H9 (cell line): ENCODE data around the gene GRK1. TPM values are rescaled to one million over a fixed set of nuclear protein-coding genes. Genes with fewer than 3 reads are reported as not detected.

Experiments
- DNase-seq: peaks from one replicate; pipeline ENCODE4 v3.0.0-alpha.2; 2017
- H2AFZ ChIP-seq: one replicate; pipeline ENCODE4 v1.6.1; 2013; ENCODE audit warnings: mild to moderate bottlenecking, low read length, control low read depth, moderate library complexity
- H2AK5ac ChIP-seq: 2 replicates; pipeline ENCODE4 v1.6.1; 2013; ENCODE audit warnings: low read length, control low read depth, mixed read lengths; ENCODE audit not compliant: insufficient read length
- H2BK120ac ChIP-seq: one replicate; pipeline ENCODE4 v1.6.1; 2013; ENCODE audit warnings: low read depth, mild to moderate bottlenecking, low read length, control low read depth, inconsistent platforms; ENCODE audit not compliant: poor library complexity, severe bottlenecking
- H2BK12ac ChIP-seq: 2 replicates; pipeline ENCODE4 v1.6.1; 2013; ENCODE audit warnings: low read length, control low read depth, mixed read lengths, low read depth; ENCODE audit not compliant: insufficient read length
- H2BK15ac ChIP-seq: 2 replicates; pipeline ENCODE4 v1.6.1; 2013; ENCODE audit warnings: low read depth, low read length, control low read depth
- H2BK20ac ChIP-seq: one replicate; pipeline ENCODE4 v1.6.1; 2013; ENCODE audit warnings: low read depth, mild to moderate bottlenecking, low read length, control low read depth, inconsistent platforms; ENCODE audit not compliant: poor library complexity, severe bottlenecking
- H2BK5ac ChIP-seq: 2 replicates; pipeline ENCODE4 v1.6.1; 2013; ENCODE audit warnings: low read length, control low read depth, mixed read lengths; ENCODE audit not compliant: insufficient read length
- H3K14ac ChIP-seq: 2 replicates; pipeline ENCODE4 v1.6.1; 2013; ENCODE audit warnings: low read length, control low read depth; ENCODE audit not compliant: insufficient read depth
- H3K18ac ChIP-seq: 2 replicates; pipeline ENCODE4 v1.6.1; 2013; ENCODE audit warnings: low read depth, mild to moderate bottlenecking, mixed read lengths, low read length, control low read depth; ENCODE audit not compliant: insufficient read length
- H3K23ac ChIP-seq: 2 replicates; pipeline ENCODE4 v1.6.1; 2013; ENCODE audit warnings: low read length, control low read depth, mixed read lengths, low read depth; ENCODE audit not compliant: insufficient read length
- H3K23me2 ChIP-seq: 2 replicates; pipeline ENCODE4 v1.6.1; 2013; ENCODE audit warnings: low read depth, mild to moderate bottlenecking, mixed read lengths, low read length, control low read depth; ENCODE audit not compliant: insufficient read length, poor library complexity, severe bottlenecking
- H3K27ac ChIP-seq: 2 replicates; pipeline ENCODE4 v1.5.1; 2013; ENCODE audit warnings: low read length, control low read depth, mixed read lengths, low read depth; ENCODE audit not compliant: insufficient read length
- H3K27me3 ChIP-seq: 2 replicates; pipeline ENCODE4 v1.6.1; 2013; ENCODE audit warnings: low read length, control low read depth, inconsistent platforms; ENCODE audit not compliant: insufficient read depth
- H3K4ac ChIP-seq: 2 replicates; pipeline ENCODE4 v1.6.1; 2013; ENCODE audit warnings: low read depth, mild to moderate bottlenecking, control low read depth, inconsistent platforms, low read length, moderate library complexity
- H3K4me1 ChIP-seq: 2 replicates; pipeline ENCODE4 v1.6.1; 2013; ENCODE audit warnings: low read length, control low read depth, inconsistent platforms; ENCODE audit not compliant: insufficient read depth
- H3K4me2 ChIP-seq: 2 replicates; pipeline ENCODE4 v1.6.1; 2013; ENCODE audit warnings: low read length, control low read depth, mixed read lengths; ENCODE audit not compliant: insufficient read length, insufficient read depth
- H3K56ac ChIP-seq: 2 replicates; pipeline ENCODE4 v1.6.1; 2013; ENCODE audit warnings: low read depth, mild to moderate bottlenecking, mixed read lengths, low read length, control low read depth; ENCODE audit not compliant: insufficient read length
- H3K79me1 ChIP-seq: 2 replicates; pipeline ENCODE4 v1.6.1; 2013; ENCODE audit warnings: low read depth, mild to moderate bottlenecking, moderate library complexity, low read length, control low read depth, inconsistent platforms; ENCODE audit not compliant: insufficient read depth, poor library complexity, severe bottlenecking
- H3K79me2 ChIP-seq: 2 replicates; pipeline ENCODE4 v1.6.1; 2013; ENCODE audit warnings: low read length, control low read depth, inconsistent platforms; ENCODE audit not compliant: insufficient read depth
- H3K9ac ChIP-seq: 2 replicates; pipeline ENCODE4 v1.6.1; 2013; ENCODE audit warnings: low read length, control low read depth, mixed read lengths; ENCODE audit not compliant: insufficient read length; ENCODE audit errors: extremely low read depth
- H3K9me3 ChIP-seq: one replicate; pipeline ENCODE4 v1.6.1; 2013; ENCODE audit warnings: low read depth, low read length, inconsistent platforms; ENCODE audit not compliant: control insufficient read depth
- H3T11ph ChIP-seq: one replicate; pipeline ENCODE4 v1.6.1; 2013; ENCODE audit warnings: mild to moderate bottlenecking, low read length, control low read depth, inconsistent platforms
- H4K20me1 ChIP-seq: one replicate; pipeline ENCODE4 v1.6.1; 2013; ENCODE audit not compliant: control insufficient read depth, insufficient read length, insufficient read depth
- H4K5ac ChIP-seq: 2 replicates; pipeline ENCODE4 v1.6.1; 2013; ENCODE audit warnings: low read depth, mild to moderate bottlenecking, mixed read lengths, low read length, control low read depth; ENCODE audit not compliant: insufficient read length
- H4K8ac ChIP-seq: replicated peaks from 2 replicates; pipeline ENCODE4 v1.6.1; 2013; ENCODE audit warnings: low read length, control low read depth, mixed read lengths, low read depth; ENCODE audit not compliant: insufficient read length
- H4K91ac ChIP-seq: 2 replicates; pipeline ENCODE4 v1.6.1; 2013; ENCODE audit warnings: low read depth, mild to moderate bottlenecking, moderate library complexity, mixed read lengths, low read length, control low read depth; ENCODE audit not compliant: insufficient read length
- H3K27ac Mint-ChIP-seq, 3 experiments: 2 replicates in 2 of 3; 3 replicates in 1 of 3; pipeline ENCODE4 v1.8.0; 2020 to 2021; ENCODE audit warnings: mixed read lengths in 3 of 3, mild to moderate bottlenecking in 1 of 3, moderate library complexity in 1 of 3
- H3K27me3 Mint-ChIP-seq: 2 replicates; pipeline ENCODE4 v1.8.0; 2021; ENCODE audit warnings: low read depth, mild to moderate bottlenecking, moderate library complexity, mixed read lengths
- H3K36me3 Mint-ChIP-seq, 3 experiments: 2 replicates in 2 of 3; 3 replicates in 1 of 3; pipeline ENCODE4 v1.8.0; 2020 to 2021; ENCODE audit warnings: low read depth in 3 of 3, mixed read lengths in 3 of 3; ENCODE audit not compliant: insufficient read depth in 1 of 3
- H3K4me1 Mint-ChIP-seq, 2 experiments: 2 replicates each; pipeline ENCODE4 v1.8.0; 2020; ENCODE audit warnings: mixed read lengths in 2 of 2
- H3K4me3 Mint-ChIP-seq, 2 experiments: 2 replicates in 1 of 2; 3 replicates in 1 of 2; pipeline ENCODE4 v1.8.0; 2020 to 2021; ENCODE audit warnings: mild to moderate bottlenecking in 2 of 2, mixed read lengths in 2 of 2, moderate library complexity in 1 of 2
- H3K9me3 Mint-ChIP-seq, 2 experiments: 2 replicates in 1 of 2; 3 replicates in 1 of 2; pipeline ENCODE4 v1.8.0; 2020; ENCODE audit warnings: mild to moderate bottlenecking in 2 of 2, mixed read lengths in 2 of 2, moderate library complexity in 1 of 2
- WGBS: extraction: QIAGEN DNeasy Blood & Tissue Kit; methylation state at CpG from one replicate; pipeline ENCODE4 v1.1.7; 2013; ENCODE audit warnings: missing lambda C conversion rate, low lambda C conversion rate, mixed read lengths; ENCODE audit not compliant: insufficient read length; ENCODE audit errors: extremely low coverage; 5-methylcytosine and 5-hydroxymethylcytosine counted together
- total RNA-seq: library from RNA; stranded (reverse); gene quantifications from 2 replicates; pipeline ENCODE4 v1.2.1, GENCODE V29; 2021
- TF ChIP-seq, protein P1 (sequence below): fragments of 200-600 bp; sonication (generic); conservative IDR thresholded peaks from 3 replicates; pipeline ENCODE4 v1.8.0; 2021; ENCODE audit warnings: antibody characterized with exemption, mild to moderate bottlenecking

GRK1 gene
- total RNA-seq, 1 experiment from 2014 or later: 0.31 TPM

DNA sequence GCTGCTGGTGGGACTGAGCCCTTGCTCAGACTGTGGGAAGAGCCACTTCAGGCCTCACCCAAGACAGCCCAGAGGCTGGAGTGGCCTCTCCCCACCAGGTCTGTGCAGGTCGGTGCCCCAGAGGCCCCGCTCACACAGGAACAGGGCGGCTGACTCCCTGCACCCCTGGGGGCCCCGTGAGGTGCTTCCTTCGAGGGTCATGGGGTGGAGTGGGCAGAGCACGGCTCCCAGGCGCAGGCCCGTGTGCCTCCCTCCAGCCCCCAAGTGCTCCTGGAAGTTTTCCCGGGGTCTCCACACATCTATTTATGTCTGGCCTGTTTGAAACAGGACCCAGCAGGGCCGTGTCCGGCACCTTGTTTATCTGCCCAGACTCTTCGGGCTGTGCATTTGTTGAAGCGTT, 82.5 kb downstream of the GRK1 start:
- H3K27ac Mint-ChIP-seq: 0 out of 7 replicates have a peak overlapping the region, but pooled peaks of 1 of the 3 experiments have one; percentile 67
- TF ChIP-seq, protein P1, sequence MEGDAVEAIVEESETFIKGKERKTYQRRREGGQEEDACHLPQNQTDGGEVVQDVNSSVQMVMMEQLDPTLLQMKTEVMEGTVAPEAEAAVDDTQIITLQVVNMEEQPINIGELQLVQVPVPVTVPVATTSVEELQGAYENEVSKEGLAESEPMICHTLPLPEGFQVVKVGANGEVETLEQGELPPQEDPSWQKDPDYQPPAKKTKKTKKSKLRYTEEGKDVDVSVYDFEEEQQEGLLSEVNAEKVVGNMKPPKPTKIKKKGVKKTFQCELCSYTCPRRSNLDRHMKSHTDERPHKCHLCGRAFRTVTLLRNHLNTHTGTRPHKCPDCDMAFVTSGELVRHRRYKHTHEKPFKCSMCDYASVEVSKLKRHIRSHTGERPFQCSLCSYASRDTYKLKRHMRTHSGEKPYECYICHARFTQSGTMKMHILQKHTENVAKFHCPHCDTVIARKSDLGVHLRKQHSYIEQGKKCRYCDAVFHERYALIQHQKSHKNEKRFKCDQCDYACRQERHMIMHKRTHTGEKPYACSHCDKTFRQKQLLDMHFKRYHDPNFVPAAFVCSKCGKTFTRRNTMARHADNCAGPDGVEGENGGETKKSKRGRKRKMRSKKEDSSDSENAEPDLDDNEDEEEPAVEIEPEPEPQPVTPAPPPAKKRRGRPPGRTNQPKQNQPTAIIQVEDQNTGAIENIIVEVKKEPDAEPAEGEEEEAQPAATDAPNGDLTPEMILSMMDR: no peak

More for the DNA sequence above, 82.5 kb downstream of the GRK1 start:
- Histone ChIP-seq H3K9ac (no peak overlapping the region), H4K91ac (no peak overlapping the region), H4K20me1 (no peaks in the 10 kb centered on the region), H4K5ac (no peak overlapping the region), H3K23me2 (no peaks in the 10 kb centered on the region), H3K4me1 (no peaks in the 10 kb centered on the region), H2AFZ (no peak overlapping the region), H2BK5ac (no peak overlapping the region), H3K23ac (no peak overlapping the region), H2BK15ac (no peak overlapping the region), H3K9me3 (no peaks in the 10 kb centered on the region), H3K18ac (no peak overlapping the region), H3T11ph (no peak overlapping the region), H2BK120ac (no peak overlapping the region), H3K79me1 (no peaks in the 10 kb centered on the region), H3K4ac (no peak overlapping the region), H3K27ac (no peak overlapping the region), H3K4me2 (no peak overlapping the region), H3K14ac (no peak overlapping the region), H2AK5ac (no peak overlapping the region), H4K8ac (no peak overlapping the region), H3K79me2 (no peaks in the 10 kb centered on the region), H2BK20ac (no peak overlapping the region), H3K56ac (no peak overlapping the region), H2BK12ac (no peak overlapping the region), H3K27me3 (no peaks in the 10 kb centered on the region)
- H3K9me3 Mint-ChIP-seq: peaks cover 10 to 11% of the 10 kb centered on the region in 2 experiments; a peak in 4 of 5 replicates
- peaks cover 0 to under 1% of the 10 kb centered on the region in 2 experiments; a peak in 1 of 4 replicates for H3K4me1 Mint-ChIP-seq
- WGBS: no CpG with 5 or more reads among the region's 13 CpGs
- no peak for DNase-seq
- H3K4me3 Mint-ChIP-seq: no peak overlapping the region
- peaks cover 0 to 10% (median 3%) of the 10 kb centered on the region in 3 experiments; a peak in 3 of 7 replicates for H3K36me3 Mint-ChIP-seq
- H3K27me3 Mint-ChIP-seq: peaks cover 7% of the 10 kb centered on the region
